T47D (cell line): ENCODE data around the gene GSTO2.

Source experiments
- DNase-seq, 2 experiments: peaks; one replicate each; pipeline versions ENCODE4 v3.0.0 to v3.0.0-alpha.2; 2011 to 2012; ENCODE audit warnings: low read depth in 1 of 2, low spot score in 1 of 2
- JUND ChIP-seq: IDR thresholded peaks from 2 replicates; pipeline ENCODE4 v1.6.1; 2012; ENCODE audit warnings: low read depth
- in situ Hi-C: cut with HindIII; loops from 2 replicates; pipeline ENCODE4 v1.10.0; 2016; ENCODE audit warnings: low sequenced_read_pairs, low pct_unique_long_range_greater_than_20kb

Gene GSTO2

DNA sequence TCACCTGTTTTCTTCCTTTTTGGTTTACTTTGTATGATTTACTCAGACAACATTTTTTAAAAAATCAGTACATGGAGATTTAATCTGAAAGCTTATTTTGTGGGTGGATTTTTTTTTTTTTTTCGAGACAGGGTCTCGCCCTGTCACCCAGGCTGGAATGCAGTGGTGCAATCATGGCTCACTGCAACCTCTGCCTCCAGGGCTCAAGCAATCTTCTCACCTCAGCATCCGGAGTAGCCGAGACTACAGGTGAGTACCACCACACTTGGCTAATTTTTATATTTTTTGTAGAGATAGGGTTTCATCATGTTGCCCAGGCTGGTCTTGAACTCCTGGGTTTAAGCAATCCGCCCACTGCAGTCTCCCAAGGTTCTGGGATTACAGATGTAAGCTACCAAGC is 11.7 kb upstream of the GSTO2 start:
- in situ Hi-C loops: no loop called here
- no peak for TF ChIP-seq JUND
- DNase-seq: no peak

DNA sequence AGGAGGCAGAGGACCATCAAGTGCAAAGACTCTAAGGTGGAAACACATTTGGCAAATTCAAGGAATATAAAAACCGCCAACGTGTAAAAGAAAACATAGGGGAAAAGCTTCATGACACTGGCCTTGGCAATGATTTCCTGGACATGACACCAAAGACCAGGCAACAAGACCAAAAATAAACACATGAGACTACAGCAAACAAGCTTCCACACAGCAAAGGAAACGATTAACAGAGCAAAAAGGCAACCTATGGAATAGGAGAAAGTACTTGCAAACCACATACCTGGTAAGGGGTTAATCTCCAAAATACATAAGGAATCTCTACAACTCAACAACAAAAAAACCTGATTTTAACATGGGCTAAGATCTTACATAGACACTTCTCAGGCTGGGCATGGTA is 10.8 kb upstream of the GSTO2 start:
- in situ Hi-C loops: no loop called here
- DNase-seq: no peak
- TF ChIP-seq JUND: no peak

DNA sequence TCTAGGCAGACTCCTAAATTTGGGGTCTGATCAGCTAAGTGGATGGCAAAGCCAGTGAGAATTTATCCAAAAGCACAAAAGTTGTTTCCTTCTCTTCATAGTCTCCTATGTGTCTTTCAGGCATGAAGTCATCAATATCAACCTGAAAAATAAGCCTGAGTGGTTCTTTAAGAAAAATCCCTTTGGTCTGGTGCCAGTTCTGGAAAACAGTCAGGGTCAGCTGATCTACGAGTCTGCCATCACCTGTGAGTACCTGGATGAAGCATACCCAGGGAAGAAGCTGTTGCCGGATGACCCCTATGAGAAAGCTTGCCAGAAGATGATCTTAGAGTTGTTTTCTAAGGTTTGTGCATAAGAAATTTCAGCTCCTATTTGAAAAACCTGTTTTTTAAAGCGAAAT is 9.5 kb upstream of the GSTO2 start:
- DNase-seq: no peak
- in situ Hi-C loops: no loop called here
- no peak for TF ChIP-seq JUND

DNA sequence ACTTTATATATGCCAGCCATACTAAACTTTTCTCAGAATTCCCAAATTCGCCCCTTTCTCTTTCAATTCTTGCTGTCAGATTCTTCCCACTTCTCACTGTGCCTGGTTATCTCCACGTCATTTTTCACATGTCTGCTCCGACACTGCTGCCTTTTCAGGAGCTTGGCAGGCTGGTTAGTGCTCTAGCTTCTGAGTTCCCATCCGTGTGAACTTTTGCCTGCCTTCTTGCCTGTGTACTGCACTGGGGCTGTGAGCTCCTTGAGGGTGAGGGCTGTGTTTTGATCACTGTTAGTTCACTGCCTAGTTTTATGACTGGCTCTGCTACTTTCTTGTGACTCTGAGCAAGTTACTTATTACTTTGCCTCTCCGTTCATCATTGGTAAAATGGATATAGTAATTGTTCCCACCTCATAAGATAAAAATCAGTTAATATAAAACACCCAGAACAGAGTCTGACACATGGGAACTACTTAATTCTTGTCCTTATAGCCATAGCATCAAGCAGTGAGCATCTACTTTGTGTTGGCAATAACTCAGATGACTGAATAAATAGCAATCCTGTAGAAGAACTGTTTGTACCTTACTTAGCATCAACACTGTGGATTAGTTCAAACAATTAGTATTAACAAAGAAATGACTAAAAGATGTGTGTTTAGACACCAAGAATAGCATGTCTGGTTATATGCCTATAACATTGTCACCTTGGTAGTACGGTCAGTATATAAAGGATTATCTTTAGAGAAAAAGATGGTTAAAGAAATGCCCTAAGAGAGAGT is 8.8 kb upstream of the GSTO2 start:
- TF ChIP-seq JUND: no peak
- no peak for DNase-seq
- in situ Hi-C loops: no loop called here

DNA sequence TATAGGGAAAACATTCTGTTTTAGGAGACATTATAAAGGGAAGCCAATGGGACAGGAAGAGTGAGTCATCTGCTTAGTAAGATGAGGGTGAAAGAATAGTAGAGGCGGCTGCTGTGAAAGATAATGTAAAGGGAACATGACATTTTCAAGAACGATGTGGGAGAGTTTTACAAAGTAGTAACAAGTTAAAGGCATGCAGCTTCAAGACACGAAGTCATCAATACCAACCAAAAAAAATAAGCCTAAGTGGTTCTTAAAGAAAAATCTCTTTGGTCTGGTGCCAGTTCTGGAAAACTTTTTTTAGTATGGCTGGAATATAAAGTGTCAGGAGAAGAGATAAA is 8.2 kb upstream of the GSTO2 start:
- no peak for DNase-seq
- in situ Hi-C loops: no loop called here
- TF ChIP-seq JUND: no peak

DNA sequence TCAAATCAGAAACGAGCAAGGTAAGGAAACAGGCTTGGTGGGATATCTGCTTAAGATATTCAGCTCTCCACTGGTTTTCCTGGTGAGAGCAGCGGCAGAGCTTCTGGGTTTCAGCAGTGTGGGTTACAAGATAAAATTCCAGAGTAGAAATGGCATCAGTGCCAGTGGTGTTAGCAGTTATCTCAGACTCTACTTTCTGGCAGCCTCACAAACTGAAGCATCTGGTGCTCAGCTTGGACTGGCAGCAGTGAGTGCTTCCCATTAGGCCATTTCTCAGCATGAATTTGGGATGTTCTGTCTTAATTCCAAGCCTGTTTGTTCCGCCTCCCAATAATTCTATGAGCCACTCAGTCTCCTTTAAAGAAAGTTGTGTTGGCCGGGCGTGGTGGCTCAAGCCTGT is 6.9 kb upstream of the GSTO2 start:
- no peak for DNase-seq
- TF ChIP-seq JUND: no peak
- in situ Hi-C loops: no loop called here

DNA sequence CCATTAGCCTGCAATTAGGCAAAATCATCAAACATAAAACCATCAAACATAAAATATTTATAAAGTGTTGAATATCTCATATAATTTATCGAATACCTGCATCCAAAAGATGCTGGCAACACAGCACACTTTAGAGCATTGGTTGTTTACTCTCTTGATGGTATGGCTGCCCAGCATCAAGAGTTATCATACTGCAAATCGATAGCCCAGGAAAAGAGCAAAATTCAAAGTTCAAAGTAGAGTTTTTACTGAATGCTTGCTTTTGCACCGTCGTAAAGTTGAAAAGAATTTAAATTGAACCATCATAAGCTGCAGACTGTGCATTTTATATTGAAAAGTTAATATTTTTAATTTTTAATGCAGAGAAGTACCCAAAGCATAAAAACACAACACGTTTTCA is 4.2 kb upstream of the GSTO2 start:
- no peak for DNase-seq
- TF ChIP-seq JUND: no peak

DNA sequence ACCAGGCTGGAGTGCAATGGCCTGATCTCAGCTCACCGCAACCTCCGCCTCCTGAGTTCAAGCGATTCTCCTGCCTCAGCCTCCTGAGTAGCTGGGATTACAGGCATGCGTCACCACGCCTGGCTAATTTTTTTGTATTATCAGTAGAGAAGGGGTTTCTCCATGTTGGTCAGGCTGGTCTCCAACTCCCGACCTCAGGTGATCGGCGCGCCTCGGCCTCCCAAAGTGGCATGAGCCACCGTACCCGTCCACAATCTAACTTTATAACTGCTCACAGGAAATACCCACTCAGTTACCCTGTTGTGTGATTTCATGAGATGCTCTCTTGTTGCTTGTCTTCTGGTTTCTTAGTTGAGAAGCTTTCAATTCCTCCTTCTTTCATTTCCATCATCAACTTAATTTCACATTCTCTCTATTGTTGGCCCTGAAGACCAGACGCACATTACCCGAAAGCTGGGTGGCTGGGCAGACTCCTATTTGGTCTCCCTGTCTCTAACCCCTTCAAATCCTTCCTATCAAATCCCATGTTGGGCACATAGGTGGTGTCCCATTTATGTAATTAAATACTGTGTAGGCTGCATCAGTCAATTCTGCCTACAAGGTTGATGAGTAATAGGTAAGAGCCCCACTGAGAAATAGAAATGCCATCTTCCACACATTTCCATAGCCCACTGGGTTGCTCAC is 1.1 kb upstream of the GSTO2 start:
- TF ChIP-seq JUND: no peak
- in situ Hi-C loops: no loop called here

More for the DNA sequence above, 4.2 kb upstream of the GSTO2 start:
- in situ Hi-C loops: no loop called here

DNA sequence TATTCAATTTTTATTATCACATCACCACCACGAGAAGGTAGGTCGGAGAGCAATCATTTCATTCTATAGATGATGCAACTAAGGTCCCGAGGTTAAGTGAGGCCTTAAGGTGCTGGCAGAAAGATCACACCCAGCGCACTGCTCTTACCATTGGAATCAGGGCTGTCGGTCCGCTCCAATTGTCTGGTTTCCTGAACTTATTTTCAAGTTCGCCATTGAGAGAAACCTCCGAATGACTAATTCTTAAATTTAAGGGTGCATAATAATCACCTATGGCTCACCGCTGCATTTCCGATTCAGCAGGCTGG is 625 bp upstream of the GSTO2 start:
- TF ChIP-seq JUND: no peak
- in situ Hi-C loops: no loop called here
- no peak for DNase-seq

More for the DNA sequence above, 1.1 kb upstream of the GSTO2 start:
- DNase-seq: no peak

DNA sequence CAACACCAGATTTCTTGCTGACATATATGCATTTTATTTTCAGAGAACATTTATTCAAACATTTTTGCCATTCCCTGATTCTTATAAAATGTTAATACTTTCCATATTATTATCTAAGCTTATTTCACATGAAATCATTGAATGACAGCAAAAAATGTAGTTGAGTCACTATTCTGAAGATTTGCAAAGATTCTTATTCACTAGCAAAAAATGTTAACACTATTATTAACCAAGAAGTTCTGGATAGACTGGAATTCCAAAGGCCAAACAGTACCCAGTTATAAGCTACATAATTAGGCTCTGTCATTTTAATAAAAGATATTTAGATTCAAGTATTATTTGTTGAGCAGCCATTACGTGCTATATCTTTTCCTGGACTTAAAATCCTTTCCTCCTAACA is 4.3 kb downstream of the GSTO2 start:
- in situ Hi-C loops: no loop called here
- no peak for TF ChIP-seq JUND
- no peak for DNase-seq

DNA sequence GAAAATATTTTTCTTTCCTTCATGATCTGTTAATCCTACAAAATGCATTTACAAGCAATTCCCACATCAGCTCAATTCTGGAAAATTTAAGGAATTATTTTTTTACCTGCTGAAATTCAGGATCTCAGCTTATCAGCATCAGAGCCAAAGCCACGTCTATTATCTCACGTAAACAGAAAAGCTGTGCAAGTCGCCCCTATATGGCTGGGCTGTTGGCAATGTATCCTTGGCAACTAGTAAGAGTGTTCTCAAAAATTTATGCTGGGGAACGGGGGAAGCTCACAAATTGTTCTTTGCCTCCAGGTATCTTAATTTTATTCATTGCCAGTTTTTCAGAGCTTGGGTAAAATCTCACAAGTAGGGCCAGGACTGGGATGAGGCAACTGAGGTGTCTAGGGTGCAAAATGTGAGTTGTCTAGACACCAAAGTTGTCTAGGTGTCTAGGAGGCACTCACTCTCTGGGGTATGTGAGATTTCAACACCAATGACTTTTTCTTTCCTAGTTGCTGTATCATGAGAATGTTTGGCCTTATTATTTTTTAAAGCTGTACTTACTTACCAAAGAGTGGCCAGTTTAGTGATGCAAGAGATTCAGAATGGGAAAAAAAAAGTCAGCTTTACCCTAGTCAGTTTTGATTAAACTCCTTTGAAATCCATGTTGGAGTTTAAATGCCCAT is 5.1 kb downstream of the GSTO2 start:
- DNase-seq: no peak
- no peak for TF ChIP-seq JUND
- in situ Hi-C loops: no loop called here

DNA sequence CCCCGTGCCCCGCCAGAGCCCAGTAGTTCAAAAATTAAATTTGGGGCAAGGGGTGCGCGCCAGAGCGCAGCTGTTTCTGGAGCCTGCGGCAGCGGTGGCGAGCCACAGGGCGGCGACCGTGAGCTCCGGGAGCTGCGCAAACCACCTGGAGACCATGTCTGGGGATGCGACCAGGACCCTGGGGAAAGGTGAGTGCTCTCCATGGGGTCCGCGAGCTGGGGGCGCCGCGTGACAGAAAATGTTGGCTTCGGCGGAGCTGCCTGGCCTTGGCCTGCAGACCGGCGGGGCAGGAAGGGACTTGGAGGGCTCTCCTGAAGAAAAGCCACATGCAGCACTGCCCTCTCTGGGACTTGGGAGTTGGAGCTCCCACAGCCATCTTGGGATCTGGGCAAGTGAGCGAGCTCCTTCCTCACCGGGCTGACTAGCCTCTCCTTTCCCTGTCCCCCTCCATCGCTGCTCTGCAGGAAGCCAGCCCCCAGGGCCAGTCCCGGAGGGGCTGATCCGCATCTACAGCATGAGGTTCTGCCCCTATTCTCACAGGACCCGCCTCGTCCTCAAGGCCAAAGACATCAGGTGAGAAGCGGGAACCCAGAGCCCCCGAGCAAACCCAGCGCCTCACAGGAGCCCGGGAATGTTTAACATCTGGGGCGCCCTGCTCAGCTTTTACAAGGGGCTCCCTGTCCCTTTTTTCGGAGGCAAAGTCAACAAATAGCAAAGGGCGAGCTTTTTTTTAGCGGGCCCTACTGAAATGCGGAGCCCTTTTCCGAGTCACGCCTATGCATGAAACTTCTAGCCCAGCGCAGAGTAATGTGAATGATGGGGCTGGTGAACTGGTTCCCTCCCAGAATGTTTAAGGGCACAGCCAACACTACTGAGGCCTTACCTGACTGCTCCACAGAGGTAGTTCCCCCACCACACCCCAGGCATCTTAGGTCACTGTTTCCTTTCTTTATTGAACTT is 6.1 kb downstream of the GSTO2 start:
- peak; percentile 61 to 69 for DNase-seq
- TF ChIP-seq JUND: no peak
- in situ Hi-C loops: no loop called here

DNA sequence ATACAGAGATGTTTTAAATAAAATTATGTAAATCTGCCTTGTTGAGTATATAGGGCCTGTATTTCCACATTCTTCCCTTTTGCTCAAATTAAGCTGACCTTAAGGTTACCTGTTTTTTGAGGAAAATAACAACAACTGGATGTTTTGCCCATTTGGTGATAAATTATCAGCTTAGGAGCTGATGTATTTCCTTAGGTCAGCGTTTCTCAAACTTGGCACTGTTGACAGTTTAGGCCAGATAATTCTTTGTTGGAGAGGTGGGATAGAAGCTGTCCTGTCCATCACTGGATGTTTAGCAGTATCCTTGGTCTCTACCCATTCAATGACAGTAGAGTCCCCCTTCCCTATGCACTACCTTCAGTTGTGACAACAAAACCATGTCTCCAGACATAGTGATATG is 7.2 kb downstream of the GSTO2 start:
- in situ Hi-C loops: no loop called here
- DNase-seq: no peak
- no peak for TF ChIP-seq JUND
